GM23338 (cell line): Measurements from ENCODE around the gene MPRIP.

Experiments
- CREB1 ChIP-seq: fragments of 250-450 bp; sonication (Bioruptor Pico); IDR thresholded peaks from 2 replicates; pipeline ENCODE4 v1.5.0; 2020; ENCODE audit warnings: low read depth, mild to moderate bottlenecking, moderate library complexity
- CTCF ChIP-seq, 2 experiments: fragments of 200-600 bp in 1 of 2; sonication (generic) in 1 of 2; conservative IDR thresholded peaks; 2 replicates each; pipeline versions ENCODE4 v1.5.1 to v1.6.1; 2016 to 2017; ENCODE audit warnings: antibody characterized with exemption in 2 of 2, low read depth in 2 of 2, mild to moderate bottlenecking in 2 of 2, moderate library complexity in 1 of 2
- ETS1 ChIP-seq: IDR thresholded peaks from 2 replicates; pipeline ENCODE4 v1.6.1; 2016; ENCODE audit warnings: antibody characterized with exemption
- EZH2 ChIP-seq: fragments of 200-600 bp; sonication (generic); IDR thresholded peaks from one replicate; pipeline ENCODE4 v1.8.0; 2017; ENCODE audit warnings: antibody characterized with exemption, mild to moderate bottlenecking, low read depth; ENCODE audit not compliant: unreplicated experiment
- EZH2phosphoT487 ChIP-seq: fragments of 200-600 bp; sonication (generic); IDR thresholded peaks from one replicate; pipeline ENCODE4 v1.8.1; 2018; ENCODE audit warnings: antibody characterized with exemption; ENCODE audit not compliant: unreplicated experiment
- JUNB ChIP-seq: IDR thresholded peaks from one replicate; pipeline ENCODE4 v1.6.1; 2016; ENCODE audit warnings: antibody characterized with exemption; ENCODE audit not compliant: unreplicated experiment
- NANOG ChIP-seq: IDR thresholded peaks from 2 replicates; pipeline ENCODE4 v1.6.1; 2016; ENCODE audit warnings: antibody characterized with exemption, borderline replicate concordance
- POLR2AphosphoS5 ChIP-seq: IDR thresholded peaks from 2 replicates; pipeline ENCODE4 v1.6.1; 2016; ENCODE audit warnings: antibody characterized with exemption, low read depth
- REST ChIP-seq: IDR thresholded peaks from one replicate; pipeline ENCODE4 v1.6.1; 2018; ENCODE audit warnings: antibody characterized with exemption; ENCODE audit not compliant: unreplicated experiment
- STAT1 ChIP-seq: IDR thresholded peaks from one replicate; pipeline ENCODE4 v1.6.1; 2016; ENCODE audit warnings: antibody characterized with exemption; ENCODE audit not compliant: unreplicated experiment
- ZNF114 ChIP-seq: fragments of 250-450 bp; sonication (Bioruptor Pico); IDR thresholded peaks from 2 replicates; pipeline ENCODE4 v1.5.0; 2020; ENCODE audit warnings: mild to moderate bottlenecking, moderate library complexity
- ZNF331 ChIP-seq: fragments of 250-450 bp; sonication (Bioruptor Pico); IDR thresholded peaks from 2 replicates; pipeline ENCODE4 v1.5.0; 2020; ENCODE audit warnings: low read depth, mild to moderate bottlenecking, moderate library complexity
- ZNF462 ChIP-seq: fragments of 250-450 bp; sonication (Bioruptor Pico); IDR thresholded peaks from 2 replicates; pipeline ENCODE4 v1.5.0; 2020; ENCODE audit warnings: mild to moderate bottlenecking, moderate library complexity

GRCh38 chr17:17227608-17228520, 185.6 kb downstream of the MPRIP start:
- TF ChIP-seq CREB1 (CRISPR knock-in tag) (no peak), CTCF (conservative IDR thresholded peaks at IDR 0.05; ENCODE audit: low read depth in 2 of 2) (no peak), EZH2 (no peak), EZH2phosphoT487 (no peak), POLR2AphosphoS5 (no peak), REST (no peak), JUNB (no peak), ZNF114 (CRISPR knock-in tag) (no peak), ETS1 (no peak), ZNF331 (CRISPR knock-in tag) (no peak), STAT1 (no peak), NANOG (no peak), ZNF462 (CRISPR knock-in tag) (no peak)
